DMS 273 treated with DMSO at 0.1 percent for 48 hours (cell line): ENCODE data around the gene LHFPL3.
"Not testable (repeated sequence)": the region's sequence is repeated elsewhere in the genome, so short reads cannot be mapped to it uniquely, and the experiment has no call there.

Experiments
- DNase-seq: peaks from one replicate; lab custom pipeline; 2025; lab: John Stamatoyannopoulos, UW

The LHFPL3 gene

GRCh38 chr7:104895522-104896236 lies 567.3 kb downstream of the LHFPL3 start:
- no peak for DNase-seq

GRCh38 chr7:104898434-104898833 lies 570.0 kb downstream of the LHFPL3 start:
- DNase-seq, result no peak

- no peak for DNase-seq
Measured at GRCh38 chr7:104900525-104901239, 572.3 kb downstream of the LHFPL3 start.

GRCh38 chr7:104901240-104901619 lies 572.8 kb downstream of the LHFPL3 start:
- no peak for DNase-seq

- no peak for DNase-seq
Measured at GRCh38 chr7:104902183-104902582, 573.8 kb downstream of the LHFPL3 start.

- DNase-seq, result no peak
Measured at GRCh38 chr7:104903044-104903443, 574.6 kb downstream of the LHFPL3 start.

- DNase-seq, result no peak
Measured at GRCh38 chr7:104903846-104904245, 575.4 kb downstream of the LHFPL3 start.

GRCh38 chr7:104906032-104906431 lies 577.6 kb downstream of the LHFPL3 start:
- no peak for DNase-seq

- no peak for DNase-seq
Measured at GRCh38 chr7:104906556-104906955, 578.2 kb downstream of the LHFPL3 start.

GRCh38 chr7:104908636-104909035 lies 580.2 kb downstream of the LHFPL3 start:
- DNase-seq, result no peak

GRCh38 chr7:104909096-104909495 lies 580.7 kb downstream of the LHFPL3 start:
- no peak for DNase-seq

GRCh38 chr7:104914421-104914820 lies 586.0 kb downstream of the LHFPL3 start:
- DNase-seq, result no peak

- DNase-seq, result no peak
Measured at GRCh38 chr7:104921596-104921995, 593.2 kb downstream of the LHFPL3 start.

GRCh38 chr7:104922182-104923009 lies 594.0 kb downstream of the LHFPL3 start:
- no peak for DNase-seq

- DNase-seq, result peak; percentile 92
Measured at GRCh38 chr7:104923010-104923421, 594.6 kb downstream of the LHFPL3 start.

GRCh38 chr7:104926189-104926588 lies 597.8 kb downstream of the LHFPL3 start:
- DNase-seq, result not testable (repeated sequence)

GRCh38 chr7:104926601-104927041 lies 598.2 kb downstream of the LHFPL3 start:
- DNase-seq, result no peak

- no peak for DNase-seq
Measured at GRCh38 chr7:104927055-104927454, 598.7 kb downstream of the LHFPL3 start.

GRCh38 chr7:104928721-104929400 lies 600.5 kb downstream of the LHFPL3 start:
- no peak for DNase-seq

GRCh38 chr7:104929921-104930320 lies 601.5 kb downstream of the LHFPL3 start:
- no peak for DNase-seq

GRCh38 chr7:104931181-104931781 lies 602.9 kb downstream of the LHFPL3 start:
- peak; percentile 66 for DNase-seq

- DNase-seq, result no peak
Measured at GRCh38 chr7:104933022-104933421, 604.6 kb downstream of the LHFPL3 start.
